Activated CD4-positive, alpha-beta T cell treated with anti-CD3 and anti-CD28 coated beads, Interleukin-2, amount 50 U/mL, for 4 hours (primary cell): ENCODE results near the gene IL33.

Experiments used
- DNase-seq, 2 experiments: peaks; one replicate each; pipeline ENCODE4 v3.0.0-alpha.2; 2020

The IL33 gene

GRCh38 chr9:6219040-6219439, 3.4 kb downstream of the IL33 start:
- no peak for DNase-seq

DNA sequence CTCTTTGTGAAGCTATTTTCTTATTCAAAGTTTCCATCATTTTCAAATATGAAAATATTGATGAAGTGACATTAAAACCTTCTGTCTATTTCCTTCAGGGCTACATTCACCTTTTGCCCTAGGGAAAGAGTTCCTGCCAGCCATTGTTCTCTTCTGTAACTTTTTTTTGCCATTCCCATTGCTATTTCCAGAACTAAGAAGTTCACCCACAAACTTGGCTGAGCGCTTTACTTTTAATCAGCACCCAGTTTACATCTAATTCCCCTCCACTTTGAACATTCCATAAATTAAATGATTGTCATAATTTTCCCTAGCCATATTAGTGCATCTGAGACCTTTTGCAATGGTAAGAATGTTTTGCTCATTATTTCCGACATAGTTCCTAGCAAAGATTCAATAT, 4.4 kb downstream of the IL33 start:
- no peak for DNase-seq

- no peak for DNase-seq
These were observed 9.0 kb downstream of the IL33 start for GRCh38 chr9:6224393-6225154.

GRCh38 chr9:6226696-6227095, 11.1 kb downstream of the IL33 start:
- DNase-seq, result no peak

DNA sequence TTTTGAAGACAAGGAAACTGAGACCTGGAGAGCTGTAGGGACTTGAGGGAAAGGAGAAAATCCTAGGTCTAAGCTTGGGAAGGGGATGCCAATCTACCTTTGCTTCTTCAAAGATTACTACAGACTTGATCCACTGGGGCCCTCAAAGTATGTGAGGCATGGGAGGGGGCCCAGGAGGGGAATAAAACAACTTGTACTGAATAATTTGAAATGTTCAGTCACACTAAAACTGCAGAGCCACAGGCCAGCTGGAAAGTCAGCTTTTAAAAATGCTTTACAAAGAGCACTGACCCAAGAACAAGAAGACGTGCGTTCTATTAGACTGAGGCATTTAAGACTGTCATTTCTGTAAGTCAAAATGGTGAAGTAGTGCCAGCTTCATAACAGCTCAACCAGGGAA, 13.6 kb downstream of the IL33 start:
- no peak for DNase-seq

DNA sequence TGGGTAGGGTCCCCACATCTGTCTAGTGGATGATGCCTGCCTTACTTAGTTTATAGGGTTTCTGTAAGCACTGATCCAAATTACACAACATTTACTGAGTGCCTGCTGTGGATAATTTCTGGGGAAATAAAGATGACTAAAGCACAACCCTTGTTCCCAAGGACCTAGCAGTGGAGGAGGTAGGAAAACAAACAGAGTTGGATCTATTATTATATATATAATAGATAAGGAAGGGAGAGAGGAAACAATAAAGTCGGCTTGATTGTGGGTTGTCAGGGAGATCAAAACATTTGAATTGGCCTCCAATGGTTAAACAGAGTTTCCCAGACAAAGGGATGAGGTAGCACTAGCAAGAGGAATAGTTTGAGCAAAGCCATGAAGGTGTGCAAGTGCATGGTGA, 14.0 kb downstream of the IL33 start:
- DNase-seq, result no peak

GRCh38 chr9:6230037-6230780, 14.6 kb downstream of the IL33 start:
- DNase-seq, result no peak

GRCh38 chr9:6232336-6232945, 16.8 kb downstream of the IL33 start:
- no peak for DNase-seq

- no peak for DNase-seq
These were observed 18.4 kb downstream of the IL33 start for GRCh38 chr9:6234014-6234413.

DNA sequence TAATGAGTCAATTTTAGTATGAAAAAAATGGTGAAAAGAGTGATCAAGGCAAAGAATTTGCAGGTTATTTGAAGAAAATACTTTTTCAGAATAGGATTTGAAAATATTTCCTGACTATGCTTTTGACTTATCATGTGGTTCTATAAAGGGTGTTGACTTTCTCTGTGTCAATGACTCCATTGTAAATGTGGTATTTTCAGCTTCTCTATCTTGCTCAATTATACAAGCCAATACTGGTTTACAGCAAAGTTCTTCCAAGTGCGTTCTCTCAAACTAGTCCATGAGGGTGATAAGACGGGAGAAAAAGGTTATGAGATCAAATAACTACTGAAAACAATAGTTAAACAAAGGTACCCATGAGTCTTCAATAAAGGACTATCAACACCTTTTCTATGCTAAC, 21.7 kb downstream of the IL33 start:
- no peak for DNase-seq

DNA sequence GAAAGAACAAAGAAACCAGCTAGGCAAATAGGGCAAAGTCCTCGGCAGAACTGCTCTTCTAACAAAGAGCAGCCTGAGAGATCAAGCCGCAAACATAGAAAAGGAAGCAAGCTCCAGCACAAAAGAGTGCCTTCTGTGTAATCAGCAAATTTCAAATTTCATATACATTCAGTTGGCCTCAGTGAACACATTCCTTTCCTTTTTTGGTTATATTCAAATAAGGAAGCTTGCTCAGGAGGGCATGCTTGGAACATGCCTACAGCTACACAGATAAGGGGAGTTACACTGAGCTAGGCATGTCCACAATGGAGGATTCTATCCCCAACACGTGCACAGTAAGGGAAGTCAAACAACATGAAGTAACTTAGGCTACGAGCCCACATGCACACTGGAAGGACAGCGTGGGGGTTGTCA, 23.4 kb downstream of the IL33 start:
- DNase-seq, result no peak

GRCh38 chr9:6239694-6240093, 24.1 kb downstream of the IL33 start:
- DNase-seq, result no peak

GRCh38 chr9:6243746-6244145, 28.1 kb downstream of the IL33 start:
- DNase-seq, result no peak

GRCh38 chr9:6247266-6247665, 31.7 kb downstream of the IL33 start:
- DNase-seq, result no peak

- DNase-seq, result no peak
These were observed 53.3 kb downstream of the IL33 start for GRCh38 chr9:6268826-6269397.

DNA sequence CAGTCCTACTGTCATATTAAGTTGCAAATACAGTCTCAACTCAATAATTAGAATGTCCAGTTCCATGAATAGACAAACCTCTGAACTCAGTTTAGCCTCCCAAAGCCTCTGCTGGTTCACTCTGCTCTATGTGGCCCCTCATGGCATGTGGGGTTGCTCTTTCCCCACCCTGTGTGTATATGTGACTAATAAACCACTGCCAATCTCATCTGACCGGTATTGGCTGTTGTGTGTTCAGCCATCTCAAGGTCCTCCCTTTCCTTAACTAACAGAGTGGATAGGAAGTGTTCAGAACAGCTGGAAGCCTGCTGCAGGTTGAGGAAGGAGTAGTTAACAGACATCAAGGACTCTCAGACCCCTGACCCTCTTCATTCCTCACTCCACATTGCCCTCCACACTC, 55.3 kb downstream of the IL33 start:
- DNase-seq, result no peak

DNA sequence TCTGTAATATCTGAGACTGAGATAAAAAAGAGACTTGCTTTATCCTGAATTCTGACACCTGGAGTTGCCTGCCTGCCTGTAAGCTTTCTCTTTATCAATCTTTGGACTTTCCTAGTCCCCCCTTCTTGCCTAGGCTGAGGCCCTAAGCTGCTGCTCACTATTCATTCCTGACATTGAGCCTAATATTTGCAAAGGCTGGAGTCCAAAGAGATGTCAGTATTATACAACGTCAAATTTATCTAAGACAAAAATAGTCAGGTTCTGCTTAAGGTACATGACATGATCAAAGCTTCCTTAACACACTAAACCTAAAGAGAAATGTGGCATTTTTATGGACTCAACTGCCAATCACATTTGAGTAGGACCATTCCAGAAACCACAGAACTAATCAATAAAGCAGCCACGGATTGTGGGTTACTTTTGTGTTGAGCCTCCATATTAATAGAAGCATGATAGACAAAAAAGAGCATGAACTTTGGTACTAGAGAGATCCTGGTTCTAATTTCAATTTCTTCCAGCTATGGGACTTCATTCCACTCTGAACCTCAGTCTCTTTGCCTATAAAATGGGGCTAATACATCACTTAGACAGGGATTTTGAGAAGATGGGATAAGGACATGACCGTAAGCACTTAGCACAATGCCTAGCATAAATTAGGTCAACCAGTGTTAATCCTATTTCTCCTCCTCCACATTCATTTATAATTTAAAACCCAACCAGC, 56.1 kb downstream of the IL33 start:
- no peak for DNase-seq

DNA sequence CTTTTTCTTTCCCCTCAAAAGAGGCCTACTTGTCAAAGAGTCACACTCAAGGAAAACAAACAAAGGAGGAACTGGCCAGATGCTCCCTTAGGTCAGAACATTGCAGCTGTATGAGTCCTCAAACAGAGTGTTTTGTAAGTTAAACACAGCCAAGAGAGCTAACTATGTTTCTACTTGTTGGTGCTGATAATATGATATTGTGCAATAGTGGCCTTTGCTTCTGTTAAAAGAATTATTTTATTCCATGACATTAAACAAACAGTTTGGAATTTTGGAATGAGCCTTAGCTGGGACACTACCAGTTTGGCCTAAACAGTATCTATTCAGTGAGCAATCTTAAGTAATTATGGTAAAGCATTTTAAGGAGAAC, 56.6 kb downstream of the IL33 start:
- no peak for DNase-seq

- DNase-seq, result no peak
These were observed 61.8 kb downstream of the IL33 start for GRCh38 chr9:6277417-6277816.

DNA sequence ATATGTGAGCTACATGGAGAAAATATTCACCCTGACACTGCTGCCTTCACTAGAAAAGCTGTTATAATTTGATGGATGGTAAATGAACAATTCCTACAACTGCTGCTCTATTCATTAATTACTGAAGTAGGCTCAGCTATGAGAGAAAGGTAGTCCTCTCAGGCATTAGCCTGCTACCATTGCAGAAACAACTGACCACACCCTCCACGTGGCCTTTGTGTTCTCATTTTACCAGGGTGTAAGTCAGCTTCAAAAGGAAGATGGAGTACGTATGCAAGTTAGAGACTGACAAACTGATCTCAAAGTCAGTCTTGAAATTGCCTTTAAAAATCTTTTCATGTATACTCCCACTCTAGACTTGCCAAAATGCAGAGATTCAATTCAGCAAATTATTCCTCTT, 86.3 kb downstream of the IL33 start:
- DNase-seq, result no peak

DNA sequence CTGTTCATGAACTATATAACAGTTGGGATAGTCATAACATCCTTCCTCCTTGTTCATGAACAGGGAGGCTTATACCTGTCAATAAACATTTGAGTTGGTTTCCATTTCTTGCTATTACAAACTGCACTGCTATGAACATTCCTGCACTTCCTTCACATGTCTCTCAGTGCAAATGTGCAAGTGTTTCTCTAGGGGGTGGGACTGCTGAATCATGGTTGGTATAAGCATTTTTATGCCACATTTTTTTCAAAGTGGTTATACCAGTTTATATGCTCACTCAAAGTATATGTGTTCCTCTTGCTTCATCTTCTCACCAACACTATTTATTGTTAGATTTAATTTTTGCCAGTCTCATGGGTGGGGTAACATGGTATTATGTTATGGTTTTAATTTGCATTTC, 86.8 kb downstream of the IL33 start:
- DNase-seq, result no peak

DNA sequence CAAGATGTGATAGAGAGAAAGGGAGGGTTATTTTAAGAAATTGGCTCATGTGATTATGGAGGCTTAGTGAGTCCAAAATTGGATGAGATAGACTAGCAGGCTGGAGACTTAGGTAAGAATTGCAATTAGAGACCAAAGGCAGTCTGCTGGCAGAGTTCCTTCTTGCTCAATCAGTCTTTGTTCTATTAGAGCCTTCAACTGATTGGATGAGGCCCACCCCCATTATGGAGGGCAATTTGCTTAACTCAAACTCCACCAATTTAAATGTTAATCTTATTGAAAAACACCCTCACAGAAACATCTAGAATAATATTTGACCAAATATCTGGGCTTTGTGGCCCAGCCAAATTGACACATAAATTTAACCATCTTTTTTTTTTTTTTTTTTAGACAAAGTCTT, 88.6 kb downstream of the IL33 start:
- no peak for DNase-seq

GRCh38 chr9:6305954-6306563, 90.5 kb downstream of the IL33 start:
- no peak for DNase-seq
